Measurements from ENCODE around the gene RBBP8NL. TPM values are rescaled to one million over a fixed set of nuclear protein-coding genes. Genes with fewer than 3 reads are reported as not detected.
A peak's percentile ranks its signal among the peaks of the same experiment; 100 is the strongest.

RBBP8NL gene
- total RNA-seq, 1 experiment from 2014 or later = 0.28 TPM

GRCh38 chr20:62362590-62362940 is 64.8 kb downstream of the RBBP8NL start:
- WGBS (ENCODE audit: extremely low coverage, insufficient read length, low lambda C conversion rate) = no CpG with 5 or more reads among the region's 13 CpGs
- H2BK120ac ChIP-seq (ENCODE audit: low read depth, low read length, poor library complexity, severe bottlenecking) = no peak overlapping the region

More at GRCh38 chr20:62362590-62362940, 64.8 kb downstream of the RBBP8NL start:
- H3K56ac ChIP-seq (ENCODE audit: insufficient read length, low read depth, low read length) = no peak overlapping the region
- H2AK5ac ChIP-seq (ENCODE audit: insufficient read length, low read length) = peak overlapping the region; percentile 44
- peak; percentile 44 for DNase-seq
- H2BK5ac ChIP-seq (ENCODE audit: insufficient read length, low read length) = no peak overlapping the region
- no peaks in the 10 kb centered on the region for H3K9me3 ChIP-seq (ENCODE audit: control insufficient read depth, low read depth, low read length)
- no peak overlapping the region for H2BK20ac ChIP-seq (ENCODE audit: low read depth, low read length, poor library complexity, severe bottlenecking)
- H3K36me3 Mint-ChIP-seq (ENCODE audit: insufficient read depth in 1 of 3, low read depth in 3 of 3) = peaks cover 0 to 4% (median 2%) of the 10 kb centered on the region in 3 experiments; a peak in 4 of 7 replicates
- peaks cover 30 to 57% of the 10 kb centered on the region in 2 experiments for H3K4me1 Mint-ChIP-seq
- H3K27me3 Mint-ChIP-seq (ENCODE audit: low read depth) = no peaks in the 10 kb centered on the region
- no peak overlapping the region for H3T11ph ChIP-seq (ENCODE audit: low read length)
- H3K23ac ChIP-seq (ENCODE audit: insufficient read length, low read depth, low read length) = no peak overlapping the region
- no peak overlapping the region for H3K4me2 ChIP-seq (ENCODE audit: insufficient read depth, insufficient read length, low read length)
- H2AFZ ChIP-seq (ENCODE audit: low read length) = no peak overlapping the region
- H2BK15ac ChIP-seq (ENCODE audit: low read depth, low read length) = no peak overlapping the region
- H3K79me2 ChIP-seq (ENCODE audit: insufficient read depth, low read length) = peaks cover 10% of the 10 kb centered on the region; the same call in 1 of the 2 replicates
- H3K14ac ChIP-seq (ENCODE audit: insufficient read depth, low read length) = peak overlapping the region; percentile 65
- no peak overlapping the region for H4K8ac ChIP-seq (replicated peaks; ENCODE audit: insufficient read length, low read depth, low read length)
- H2BK12ac ChIP-seq (ENCODE audit: insufficient read length, low read depth, low read length) = peak overlapping the region; percentile 78
- peak overlapping the region; percentile 85 for H4K91ac ChIP-seq (ENCODE audit: insufficient read length, low read depth, low read length)
- H3K9me3 Mint-ChIP-seq = no peaks in the 10 kb centered on the region
- H3K18ac ChIP-seq (ENCODE audit: insufficient read length, low read depth, low read length) = peak overlapping the region; percentile 73
- peak overlapping the region; percentile 10 for H3K27ac ChIP-seq (ENCODE audit: insufficient read length, low read depth, low read length)
- peaks cover 13% of the 10 kb centered on the region for H3K23me2 ChIP-seq (ENCODE audit: insufficient read length, low read depth, low read length, poor library complexity, severe bottlenecking)
- H3K4ac ChIP-seq (ENCODE audit: low read depth, low read length) = peak overlapping the region; percentile 62
- H4K5ac ChIP-seq (ENCODE audit: insufficient read length, low read depth, low read length) = peak overlapping the region; percentile 4
- peaks cover 8% of the 10 kb centered on the region for H3K79me1 ChIP-seq (ENCODE audit: insufficient read depth, low read depth, low read length, poor library complexity, severe bottlenecking)
- no peaks in the 10 kb centered on the region for H3K27me3 ChIP-seq (ENCODE audit: insufficient read depth, low read length)
- no peak overlapping the region for H3K9ac ChIP-seq (ENCODE audit: extremely low read depth, insufficient read length, low read length)
- peak overlapping the region; percentile 96 to 98 (median 97) for H3K27ac Mint-ChIP-seq
- H4K20me1 ChIP-seq (ENCODE audit: control insufficient read depth, insufficient read depth, insufficient read length) = no peaks in the 10 kb centered on the region
- peaks cover 5% of the 10 kb centered on the region; the same call in 1 of the 2 replicates for H3K4me1 ChIP-seq (ENCODE audit: insufficient read depth, low read length)
- no peak for TF ChIP-seq CTCF (conservative IDR thresholded peaks at IDR 0.05)
- peak overlapping the region in 1 of 2 experiments; percentile 45; a peak in 2 of 5 replicates for H3K4me3 Mint-ChIP-seq

Measured in H9 (cell line).